HG03108 (cell line): ENCODE measurements around the gene ADAMTS13.

Experiments
- ATAC-seq: cut with Tn5 transposase; IDR thresholded peaks from one replicate; pipeline ENCODE4 v1.9.1; 2021; ENCODE audit warnings: moderate library complexity; ENCODE audit not compliant: unreplicated experiment

Gene ADAMTS13

DNA sequence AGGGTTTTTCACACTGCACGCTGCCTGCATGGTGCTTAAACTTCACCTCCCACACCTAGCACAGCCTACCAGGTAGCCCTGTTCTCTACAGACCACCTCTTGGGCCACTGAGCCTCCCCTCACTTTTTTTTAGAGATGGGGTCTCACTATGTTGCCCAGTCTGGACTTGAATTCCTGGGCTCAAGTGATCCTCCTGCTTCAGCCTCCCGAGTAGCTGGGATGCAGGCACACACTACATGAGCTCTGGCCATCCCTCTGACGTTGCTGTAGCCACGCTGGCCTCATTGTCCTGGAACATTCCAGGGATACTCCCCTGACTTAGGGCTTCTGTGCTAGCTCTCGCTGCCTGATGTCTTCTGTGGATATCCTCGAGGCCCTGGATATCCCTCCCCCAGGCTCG is 30.4 kb downstream of the ADAMTS13 start:
- no peak for ATAC-seq

GRCh38 chr9:133453651-133454050 is 31.5 kb downstream of the ADAMTS13 start:
- no peak for ATAC-seq

DNA sequence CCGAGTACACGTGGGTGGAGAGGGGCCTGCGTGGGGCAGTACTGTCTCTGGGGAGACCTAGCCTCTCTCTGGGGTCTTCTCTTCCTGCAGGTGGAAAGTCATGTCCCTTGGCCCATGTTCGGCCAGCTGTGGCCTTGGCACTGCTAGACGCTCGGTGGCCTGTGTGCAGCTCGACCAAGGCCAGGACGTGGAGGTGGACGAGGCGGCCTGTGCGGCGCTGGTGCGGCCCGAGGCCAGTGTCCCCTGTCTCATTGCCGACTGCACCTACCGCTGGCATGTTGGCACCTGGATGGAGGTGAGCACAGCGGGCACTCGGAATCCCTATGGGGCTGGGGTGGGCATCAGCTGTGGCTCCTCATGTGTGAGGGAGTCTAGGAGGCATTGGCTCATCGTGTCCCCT is 32.2 kb downstream of the ADAMTS13 start:
- ATAC-seq: no peak

GRCh38 chr9:133454943-133455673 is 32.9 kb downstream of the ADAMTS13 start:
- no peak for ATAC-seq

- ATAC-seq: no peak
Observed at GRCh38 chr9:133455936-133456335, 33.8 kb downstream of the ADAMTS13 start.

DNA sequence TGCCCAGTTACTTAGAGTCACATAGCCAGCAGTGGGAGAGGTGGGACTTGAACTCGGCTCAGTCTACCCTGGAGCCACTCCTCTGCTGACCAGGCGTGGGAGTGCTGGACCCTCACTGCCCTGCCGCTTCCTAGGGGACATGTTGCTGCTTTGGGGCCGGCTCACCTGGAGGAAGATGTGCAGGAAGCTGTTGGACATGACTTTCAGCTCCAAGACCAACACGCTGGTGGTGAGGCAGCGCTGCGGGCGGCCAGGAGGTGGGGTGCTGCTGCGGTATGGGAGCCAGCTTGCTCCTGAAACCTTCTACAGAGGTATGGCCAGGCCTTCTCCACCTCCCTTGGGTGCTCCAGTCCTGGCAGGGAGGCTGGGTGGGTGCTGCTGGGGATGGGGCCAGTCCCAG is 34.2 kb downstream of the ADAMTS13 start:
- no peak for ATAC-seq

GRCh38 chr9:133457233-133457632 is 35.1 kb downstream of the ADAMTS13 start:
- no peak for ATAC-seq

- ATAC-seq: no peak
Observed at GRCh38 chr9:133457748-133458147, 35.6 kb downstream of the ADAMTS13 start.

- no peak for ATAC-seq
Observed at GRCh38 chr9:133458643-133459312, 36.6 kb downstream of the ADAMTS13 start.

- ATAC-seq: peak; percentile 54
Observed at GRCh38 chr9:133459476-133460404, 37.6 kb downstream of the ADAMTS13 start, which contains the start of gene CACFD1. TSS of gene CACFD1 (plus strand) at chr9:133459978. CDS start at chr9:133460067, 89 bp downstream.

GRCh38 chr9:133460405-133461175 is 38.4 kb downstream of the ADAMTS13 start:
- peak; percentile 23 for ATAC-seq

- ATAC-seq: no peak
Observed at GRCh38 chr9:133461975-133462374, 39.8 kb downstream of the ADAMTS13 start.

- ATAC-seq: no peak
Observed at GRCh38 chr9:133463234-133463863, 41.2 kb downstream of the ADAMTS13 start.

DNA sequence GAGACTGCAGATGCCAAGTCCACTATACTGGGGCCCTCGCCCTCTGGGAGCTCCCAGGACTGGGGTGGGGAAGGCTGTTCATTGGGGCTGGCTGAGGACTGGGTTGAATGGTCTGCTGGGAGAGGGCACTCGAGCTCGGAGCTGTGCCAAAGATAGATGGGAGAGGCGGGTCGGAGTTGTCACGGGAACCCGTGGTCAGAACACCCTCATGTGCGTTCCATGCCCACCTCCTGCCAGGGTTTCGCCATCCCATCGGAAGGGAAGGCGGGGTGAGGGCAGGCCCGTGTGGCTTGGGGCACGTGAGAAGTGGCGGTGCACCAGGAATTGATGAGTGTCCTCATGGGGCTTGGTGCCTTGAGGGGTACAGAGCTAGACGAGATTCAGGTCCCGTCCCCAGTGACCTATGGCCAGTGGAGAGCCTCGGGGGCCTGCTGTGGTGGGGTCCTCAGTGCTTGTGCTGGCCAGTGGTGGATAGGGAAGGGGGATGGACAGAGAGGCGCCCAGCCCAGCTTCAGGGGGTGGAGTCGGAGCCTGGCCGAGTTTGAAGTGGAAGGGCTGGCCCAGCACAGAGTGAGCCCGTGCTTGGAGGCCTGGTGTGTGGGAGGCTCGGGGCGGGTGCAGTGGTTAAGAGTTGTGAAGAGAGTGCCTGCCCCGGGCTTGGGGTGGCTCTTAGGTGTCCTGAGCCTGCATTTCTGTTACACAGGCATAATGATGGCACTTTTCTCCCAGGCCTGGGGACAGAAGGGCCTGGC is 41.9 kb downstream of the ADAMTS13 start:
- ATAC-seq: no peak

- no peak for ATAC-seq
Observed at GRCh38 chr9:133464638-133465037, 42.5 kb downstream of the ADAMTS13 start.

GRCh38 chr9:133465984-133466383 is 43.8 kb downstream of the ADAMTS13 start:
- no peak for ATAC-seq

DNA sequence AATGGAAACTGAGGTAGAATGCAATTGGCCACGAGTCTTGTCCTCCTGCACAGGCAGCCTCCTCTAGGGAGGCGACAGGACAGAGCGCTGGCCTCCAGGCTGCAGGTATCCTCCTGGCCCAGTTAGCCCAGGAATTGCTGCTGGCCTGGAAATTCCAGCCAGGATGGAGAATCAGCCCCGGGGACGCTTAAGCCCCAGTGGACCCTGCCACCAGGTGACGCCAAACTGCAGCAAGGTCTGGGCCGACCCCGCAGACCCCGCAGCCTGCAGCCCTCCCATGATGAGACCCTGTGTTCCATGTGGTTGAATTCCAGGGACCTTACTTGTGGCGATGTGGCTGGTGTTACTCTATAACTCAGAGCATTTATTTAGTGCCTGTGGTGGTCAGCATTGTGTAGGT is 44.9 kb downstream of the ADAMTS13 start:
- ATAC-seq: no peak

GRCh38 chr9:133468374-133468773 is 46.2 kb downstream of the ADAMTS13 start:
- no peak for ATAC-seq

DNA sequence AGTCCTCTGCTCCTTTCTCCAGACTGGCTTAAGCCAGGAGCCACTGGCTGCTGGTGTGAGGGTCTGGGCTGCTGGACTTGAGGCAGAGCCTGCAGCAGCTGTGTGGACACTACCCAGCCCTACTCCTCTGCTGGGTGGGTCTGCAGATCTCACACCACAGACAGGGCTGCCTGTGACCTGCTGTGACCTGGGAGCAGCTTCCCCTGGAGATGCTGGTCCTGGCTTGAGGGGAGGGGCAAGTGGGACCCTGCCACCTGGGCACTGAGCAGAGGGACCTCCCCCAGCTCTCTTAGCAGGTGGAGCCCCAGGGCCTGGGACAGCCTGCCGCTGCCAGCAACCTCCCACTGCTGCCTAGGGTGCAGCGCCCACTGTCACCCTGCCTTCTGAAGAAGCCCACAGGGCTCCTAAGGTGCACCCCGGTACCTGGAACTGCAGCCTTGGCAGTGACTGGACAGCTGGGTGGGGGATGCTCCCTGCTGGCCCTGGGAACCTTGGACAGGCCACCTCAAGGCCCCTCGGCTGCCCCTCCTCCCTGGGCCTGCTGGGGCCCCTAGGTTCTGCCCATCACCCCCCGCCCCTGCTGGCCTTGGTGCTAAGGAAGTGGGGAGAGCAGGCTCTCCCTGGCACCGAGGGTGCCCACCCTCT is 46.7 kb downstream of the ADAMTS13 start:
- ATAC-seq: no peak
